Loucy (cell line): ENCODE results near the gene PCDHGA1.
"Not testable (repeated sequence)": the region's sequence is repeated elsewhere in the genome, so short reads cannot be mapped to it uniquely, and the experiment has no call there.

Source experiments
- H2AFZ ChIP-seq: fragments of 200-600 bp; sonication (generic); 2 replicates; pipeline ENCODE4 v1.6.0; 2016; ENCODE audit warnings: antibody characterized with exemption, mild to moderate bottlenecking, low read length, moderate library complexity
- H3F3A ChIP-seq: fragments of 200-600 bp; 2 replicates; pipeline ENCODE4 v1.6.0; 2016; ENCODE audit warnings: antibody characterized with exemption, low read depth, mild to moderate bottlenecking
- H3K27me3 ChIP-seq: fragments of 200-600 bp; sonication (generic); 2 replicates; pipeline ENCODE4 v1.6.1; 2014; ENCODE audit warnings: low read length, mild to moderate bottlenecking; ENCODE audit not compliant: insufficient read depth, poor library complexity, severe bottlenecking
- H3K36me3 ChIP-seq: fragments of 200-600 bp; sonication (generic); 2 replicates; pipeline ENCODE4 v1.6.1; 2016; ENCODE audit warnings: low read length; ENCODE audit not compliant: insufficient read depth
- H3K4me1 ChIP-seq: fragments of 200-600 bp; sonication (generic); 2 replicates; pipeline ENCODE4 v1.5.1; 2014; ENCODE audit warnings: low read length, mild to moderate bottlenecking; ENCODE audit not compliant: insufficient read depth, poor library complexity, severe bottlenecking
- H3K4me2 ChIP-seq: fragments of 200-600 bp; sonication (generic); 2 replicates; pipeline ENCODE4 v1.6.0; 2014; ENCODE audit warnings: antibody characterized with exemption, low read length, low read depth, mild to moderate bottlenecking; ENCODE audit not compliant: poor library complexity, severe bottlenecking
- H3K4me3 ChIP-seq: fragments of 200-600 bp; sonication (generic); 2 replicates; pipeline ENCODE4 v1.5.1; 2014; ENCODE audit warnings: low read length, mild to moderate bottlenecking, mixed read lengths; ENCODE audit not compliant: poor library complexity, severe bottlenecking
- H3K79me2 ChIP-seq: fragments of 200-600 bp; sonication (generic); 2 replicates; pipeline ENCODE4 v1.6.1; 2014; ENCODE audit warnings: low read length; ENCODE audit not compliant: insufficient read depth
- H3K9ac ChIP-seq: fragments of 200-600 bp; sonication (generic); 2 replicates; pipeline ENCODE4 v1.6.0; 2014; ENCODE audit warnings: mild to moderate bottlenecking, low read depth, low read length, moderate library complexity; ENCODE audit not compliant: poor library complexity, severe bottlenecking
- H3K9me2 ChIP-seq: fragments of 200-600 bp; sonication (generic); replicated peaks from 2 replicates; pipeline ENCODE4 v1.6.1; 2016; ENCODE audit warnings: low read depth, low read length, mixed read lengths
- H3K9me3 ChIP-seq: fragments of 200-600 bp; sonication (generic); 2 replicates; pipeline ENCODE4 v1.6.1; 2014; ENCODE audit warnings: mild to moderate bottlenecking, antibody characterized with exemption, low read length, low read depth; ENCODE audit not compliant: insufficient read depth
- H4K20me1 ChIP-seq: fragments of 200-600 bp; sonication (generic); 2 replicates; pipeline ENCODE4 v1.6.0; 2014; ENCODE audit warnings: antibody characterized with exemption, low read length, mild to moderate bottlenecking; ENCODE audit not compliant: insufficient read depth, poor library complexity, severe bottlenecking
- CTCF ChIP-seq: fragments of 200-600 bp; sonication (generic); conservative IDR thresholded peaks from 2 replicates; pipeline ENCODE4 v1.5.1; 2014; ENCODE audit warnings: mild to moderate bottlenecking, antibody characterized with exemption, low read length
- EZH2phosphoT487 ChIP-seq: fragments of 200-600 bp; IDR thresholded peaks from 2 replicates; pipeline ENCODE4 v1.6.1; 2018; ENCODE audit warnings: antibody characterized with exemption, mild to moderate bottlenecking, moderate library complexity, borderline replicate concordance

Gene PCDHGA1

GRCh38 chr5:141345327-141345726 is 15.0 kb downstream of the PCDHGA1 start:
- no peaks in the 10 kb centered on the region for H3K9me3 ChIP-seq
- 0 out of 2 replicates have a peak, but pooled peaks have one; percentile 15 for TF ChIP-seq CTCF
- no peak for TF ChIP-seq EZH2phosphoT487
- no peaks in the 10 kb centered on the region for H3K9me2 ChIP-seq
- H3K36me3 ChIP-seq, result no peaks in the 10 kb centered on the region
- no peaks in the 10 kb centered on the region for H3K4me1 ChIP-seq
- no peak overlapping the region for H3K4me3 ChIP-seq
- no peaks in the 10 kb centered on the region for H4K20me1 ChIP-seq
- no peak overlapping the region for H2AFZ ChIP-seq
- H3K4me2 ChIP-seq, result no peak overlapping the region
- no peaks in the 10 kb centered on the region for H3F3A ChIP-seq
- no peaks in the 10 kb centered on the region for H3K27me3 ChIP-seq
- H3K79me2 ChIP-seq, result no peaks in the 10 kb centered on the region
- no peak overlapping the region for H3K9ac ChIP-seq

DNA sequence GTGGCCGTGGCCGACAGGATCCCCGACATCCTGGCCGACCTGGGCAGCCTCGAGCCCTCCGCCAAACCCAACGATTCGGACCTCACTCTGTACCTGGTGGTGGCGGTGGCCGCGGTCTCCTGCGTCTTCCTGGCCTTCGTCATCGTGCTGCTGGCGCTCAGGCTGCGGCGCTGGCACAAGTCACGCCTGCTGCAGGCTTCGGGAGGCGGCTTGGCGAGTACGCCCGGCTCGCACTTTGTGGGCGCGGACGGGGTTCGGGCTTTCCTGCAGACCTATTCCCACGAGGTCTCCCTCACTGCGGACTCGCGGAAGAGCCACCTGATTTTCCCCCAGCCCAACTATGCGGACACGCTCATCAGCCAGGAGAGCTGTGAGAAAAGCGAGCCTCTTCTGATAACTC is 15.7 kb downstream of the PCDHGA1 start:
- H3K9ac ChIP-seq, H3K9me3 ChIP-seq, H2AFZ ChIP-seq, H3K27me3 ChIP-seq, H3K79me2 ChIP-seq, H3K4me3 ChIP-seq, H3K9me2 ChIP-seq, H4K20me1 ChIP-seq, H3K36me3 ChIP-seq, H3K4me1 ChIP-seq, H3K4me2 ChIP-seq, H3F3A ChIP-seq: not testable (repeated sequence)

- TF ChIP-seq EZH2phosphoT487, result no peak
- peak; percentile 65 for TF ChIP-seq CTCF
- no peaks in the 10 kb centered on the region for H3K9me2 ChIP-seq
- H3K9me3 ChIP-seq, result no peaks in the 10 kb centered on the region
- H2AFZ ChIP-seq, result peak within 1 kb of the TSS; percentile 59
- no peaks in the 10 kb centered on the region for H3F3A ChIP-seq
- no peak within 1 kb of the TSS for H3K4me2 ChIP-seq
- H3K79me2 ChIP-seq, result no peaks in the 10 kb centered on the region
- H4K20me1 ChIP-seq, result no peaks in the 10 kb centered on the region
- H3K4me3 ChIP-seq, result peak within 1 kb of the TSS; percentile 44
- H3K27me3 ChIP-seq, result no peaks in the 10 kb centered on the region
- H3K36me3 ChIP-seq, result no peaks in the 10 kb centered on the region
- H3K9ac ChIP-seq, result no peak within 1 kb of the TSS
- no peaks in the 10 kb centered on the region for H3K4me1 ChIP-seq
Observed at GRCh38 chr5:141349917-141350619, 19.8 kb downstream of the PCDHGA1 start, which contains the start of gene PCDHGB1. Gene PCDHGB1, plus strand, starts transcription at chr5:141350099. Its CDS starts 162 bp downstream, at chr5:141350261.

DNA sequence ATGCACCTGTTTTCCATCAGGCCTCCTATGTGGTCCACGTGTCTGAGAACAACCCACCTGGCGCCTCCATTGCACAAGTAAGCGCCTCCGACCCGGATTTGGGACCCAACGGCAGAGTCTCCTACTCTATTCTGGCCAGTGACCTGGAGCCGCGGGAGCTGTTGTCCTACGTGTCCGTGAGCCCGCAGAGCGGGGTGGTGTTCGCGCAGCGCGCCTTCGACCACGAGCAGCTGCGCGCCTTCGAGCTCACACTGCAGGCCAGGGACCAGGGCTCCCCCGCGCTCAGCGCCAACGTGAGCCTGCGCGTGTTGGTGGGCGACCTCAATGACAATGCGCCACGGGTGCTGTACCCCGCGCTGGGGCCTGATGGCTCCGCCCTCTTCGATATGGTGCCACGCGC is 21.3 kb downstream of the PCDHGA1 start:
- Histone ChIP-seq H3K36me3 (no peaks in the 10 kb centered on the region), H3K4me1 (no peaks in the 10 kb centered on the region), H3F3A (no peaks in the 10 kb centered on the region), H3K9me2 (no peaks in the 10 kb centered on the region), H3K9me3 (no peaks in the 10 kb centered on the region), H3K27me3 (no peaks in the 10 kb centered on the region), H4K20me1 (no peaks in the 10 kb centered on the region), H3K79me2 (no peaks in the 10 kb centered on the region), H3K4me2 (no peak overlapping the region), H3K4me3 (no peak overlapping the region), H2AFZ (no peak overlapping the region), H3K9ac (no peak overlapping the region)
- TF ChIP-seq CTCF, result no peak
